ENCODE results near the gene IQCE.

DNA sequence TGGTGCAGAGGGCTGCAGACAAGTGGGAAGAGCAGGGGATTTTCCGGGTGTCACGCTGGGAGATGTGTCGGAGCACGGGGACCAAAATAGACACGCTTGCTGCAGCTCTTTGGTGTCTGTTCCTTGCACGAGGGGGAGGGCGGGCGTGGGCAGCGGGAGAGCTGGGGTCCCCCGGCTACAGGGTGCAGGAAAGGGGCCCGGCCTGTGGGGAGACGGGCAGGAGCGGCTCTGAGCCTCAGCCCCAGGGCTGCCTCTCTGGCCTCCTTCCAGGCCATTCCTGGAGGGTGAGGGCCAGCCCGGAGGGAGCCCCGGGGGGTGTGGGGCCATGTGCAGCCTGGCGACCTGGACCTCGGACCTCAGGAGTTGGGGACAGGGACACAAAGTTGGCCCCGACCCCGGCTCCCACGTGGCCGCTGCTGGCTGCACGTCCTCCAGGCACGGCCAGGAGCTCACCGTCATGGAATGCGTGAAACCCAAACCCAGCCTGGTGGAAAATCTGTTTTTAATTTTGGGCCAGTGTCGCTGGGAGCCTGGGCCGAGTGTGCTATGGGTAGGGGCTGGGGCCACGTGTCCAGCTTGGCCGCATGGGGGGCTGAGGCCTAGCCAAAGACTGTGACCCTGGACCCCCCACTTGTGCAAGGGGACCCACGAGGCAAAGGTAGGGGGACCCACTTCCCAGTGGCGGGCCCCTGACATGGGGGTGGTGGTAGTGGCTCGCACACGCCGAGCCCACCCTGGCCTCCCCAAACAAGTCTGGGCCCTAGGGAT, 79.6 kb downstream of the IQCE start:
- TF ChIP-seq, protein P1, sequence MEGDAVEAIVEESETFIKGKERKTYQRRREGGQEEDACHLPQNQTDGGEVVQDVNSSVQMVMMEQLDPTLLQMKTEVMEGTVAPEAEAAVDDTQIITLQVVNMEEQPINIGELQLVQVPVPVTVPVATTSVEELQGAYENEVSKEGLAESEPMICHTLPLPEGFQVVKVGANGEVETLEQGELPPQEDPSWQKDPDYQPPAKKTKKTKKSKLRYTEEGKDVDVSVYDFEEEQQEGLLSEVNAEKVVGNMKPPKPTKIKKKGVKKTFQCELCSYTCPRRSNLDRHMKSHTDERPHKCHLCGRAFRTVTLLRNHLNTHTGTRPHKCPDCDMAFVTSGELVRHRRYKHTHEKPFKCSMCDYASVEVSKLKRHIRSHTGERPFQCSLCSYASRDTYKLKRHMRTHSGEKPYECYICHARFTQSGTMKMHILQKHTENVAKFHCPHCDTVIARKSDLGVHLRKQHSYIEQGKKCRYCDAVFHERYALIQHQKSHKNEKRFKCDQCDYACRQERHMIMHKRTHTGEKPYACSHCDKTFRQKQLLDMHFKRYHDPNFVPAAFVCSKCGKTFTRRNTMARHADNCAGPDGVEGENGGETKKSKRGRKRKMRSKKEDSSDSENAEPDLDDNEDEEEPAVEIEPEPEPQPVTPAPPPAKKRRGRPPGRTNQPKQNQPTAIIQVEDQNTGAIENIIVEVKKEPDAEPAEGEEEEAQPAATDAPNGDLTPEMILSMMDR (IDR thresholded peaks at IDR 0.05) = no peak
- TF ChIP-seq POLR2AphosphoS5 (IDR thresholded peaks at IDR 0.05) (no peak), POLR2A (IDR thresholded peaks at IDR 0.05) (no peak)
